Testis (tissue), 2 donors: ENCODE results near the gene CROCC2.

Experiments
- CTCF ChIP-seq, 3 experiments: fragments of 450-650 bp in 2 of 3; fragments of 200-600 bp in 1 of 3; sonication (generic) in 1 of 3; IDR thresholded peaks; one replicate each; pipeline ENCODE4 v1.5.1; 2016 to 2019; ENCODE audit warnings: antibody characterized with exemption in 3 of 3, mild to moderate bottlenecking in 2 of 3, moderate library complexity in 1 of 3
- POLR2A ChIP-seq: fragments of 450-650 bp; IDR thresholded peaks from one replicate; pipeline ENCODE4 v1.6.1; 2017; ENCODE audit warnings: antibody characterized with exemption, mild to moderate bottlenecking, moderate library complexity

DNA sequence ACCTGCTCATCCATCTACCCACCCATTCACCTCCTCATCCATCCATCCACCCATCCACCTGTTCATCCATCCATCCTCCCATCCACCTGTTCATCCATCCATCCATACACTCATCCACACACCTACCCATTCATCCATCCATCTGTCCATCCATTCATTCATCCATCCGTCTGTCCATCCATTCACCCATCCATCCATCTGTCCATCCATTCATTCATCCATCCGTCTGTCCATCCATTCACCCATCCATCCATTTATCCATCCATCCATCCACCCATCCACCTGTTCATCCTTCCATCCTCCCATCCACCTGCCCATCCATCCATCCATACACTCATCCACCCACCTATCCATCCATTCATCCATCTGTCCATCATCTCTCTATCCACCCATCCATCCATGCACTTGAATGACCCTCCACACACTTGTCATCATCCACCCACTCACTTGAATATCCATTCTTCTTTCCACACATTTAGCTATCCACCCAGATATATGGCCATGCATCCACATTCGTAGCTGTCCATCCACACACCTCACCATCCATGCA, 45.0 kb downstream of the CROCC2 start:
- TF ChIP-seq CTCF (IDR thresholded peaks at IDR 0.05): no peak
- no peak for TF ChIP-seq POLR2A
